ENCODE measurements around the gene GPR142. TPM values are rescaled to one million over a fixed set of nuclear protein-coding genes. Genes with fewer than 3 reads are reported as not detected.

GPR142 gene
- not detected for total RNA-seq

GRCh38 chr17:74367206-74367605 is at the start of gene GPR142:
Gene GPR142, plus strand, starts transcription at chr17:74367506. Its CDS starts 2,035 bp downstream, at chr17:74369541.
- Histone ChIP-seq H3K9me3 (no peaks in the 10 kb centered on the region), H3K27me3 (peaks cover 33% of the 10 kb centered on the region)

GRCh38 chr17:74318391-74318790 is 48.9 kb upstream of the GPR142 start:
- H3K4me1 ChIP-seq = no peaks in the 10 kb centered on the region
- no peak overlapping the region for H3K27ac ChIP-seq
- WGBS = 88% methylated on average over 10 of the region's 10 CpGs
- no peak overlapping the region for H3K4me3 ChIP-seq
- H3K9me3 ChIP-seq = no peaks in the 10 kb centered on the region
- peaks cover 25% of the 10 kb centered on the region for H3K27me3 ChIP-seq
- no peak for DNase-seq (ENCODE audit: low spot score in 2 of 2)
- no peak for TF ChIP-seq CTCF (IDR thresholded peaks at IDR 0.05)
- TF ChIP-seq POLR2A (IDR thresholded peaks at IDR 0.05) = no peak
- no peak for TF ChIP-seq EP300 (IDR thresholded peaks at IDR 0.05)
- TF ChIP-seq POLR2AphosphoS5 (IDR thresholded peaks at IDR 0.05) = no peak
- H3K36me3 ChIP-seq = no peaks in the 10 kb centered on the region

More at GRCh38 chr17:74367206-74367605, at the start of gene GPR142:
- Histone ChIP-seq H3K4me1 (peaks cover 5% of the 10 kb centered on the region), H3K27ac (no peak within 1 kb of the TSS), H3K4me3 (no peak within 1 kb of the TSS), H3K36me3 (no peaks in the 10 kb centered on the region)
- DNase-seq (ENCODE audit: low spot score in 2 of 2) = no peak
- WGBS = 90% methylated on average over 4 of the region's 5 CpGs
- TF ChIP-seq POLR2A (IDR thresholded peaks at IDR 0.05) = no peak
- no peak for TF ChIP-seq EP300 (IDR thresholded peaks at IDR 0.05)
- no peak for TF ChIP-seq CTCF (IDR thresholded peaks at IDR 0.05)
- TF ChIP-seq POLR2AphosphoS5 (IDR thresholded peaks at IDR 0.05) = no peak

GRCh38 chr17:74324521-74324920 is 42.8 kb upstream of the GPR142 start:
- Histone ChIP-seq H3K4me1 (peaks cover 18% of the 10 kb centered on the region), H3K27me3 (peaks cover 50% of the 10 kb centered on the region), H3K9me3 (no peaks in the 10 kb centered on the region), H3K27ac (no peak overlapping the region), H3K4me3 (no peak overlapping the region), H3K36me3 (no peaks in the 10 kb centered on the region)
- TF ChIP-seq EP300 (IDR thresholded peaks at IDR 0.05) = no peak
- no peak for TF ChIP-seq CTCF (IDR thresholded peaks at IDR 0.05)
- no peak for TF ChIP-seq POLR2AphosphoS5 (IDR thresholded peaks at IDR 0.05)
- no peak for TF ChIP-seq POLR2A (IDR thresholded peaks at IDR 0.05)
- WGBS = 90% methylated on average over 6 of the region's 6 CpGs
- DNase-seq (ENCODE audit: low spot score in 2 of 2) = no peak

- 0% methylated on average over 1 of the region's 11 CpGs for WGBS
- DNase-seq (ENCODE audit: low spot score in 2 of 2) = no peak
- no peak overlapping the region for H3K27ac ChIP-seq
- no peaks in the 10 kb centered on the region for H3K36me3 ChIP-seq
- TF ChIP-seq POLR2A (IDR thresholded peaks at IDR 0.05) (no peak), EP300 (IDR thresholded peaks at IDR 0.05) (no peak), CTCF (IDR thresholded peaks at IDR 0.05) (no peak), POLR2AphosphoS5 (IDR thresholded peaks at IDR 0.05) (no peak)
- peaks cover 18% of the 10 kb centered on the region for H3K4me1 ChIP-seq
- peak overlapping the region; percentile 47 for H3K4me3 ChIP-seq
- H3K9me3 ChIP-seq = no peaks in the 10 kb centered on the region
- H3K27me3 ChIP-seq = peaks cover 58% of the 10 kb centered on the region
Measured at GRCh38 chr17:74325376-74325742, 41.9 kb upstream of the GPR142 start.

GRCh38 chr17:74325743-74326379 is 41.4 kb upstream of the GPR142 start, which contains the start of gene KIF19:
Gene KIF19, plus strand, starts transcription at chr17:74326226. Its CDS starts 124 bp downstream, at chr17:74326350.
- 3% methylated on average over 41 of the region's 73 CpGs for WGBS
- DNase-seq (ENCODE audit: low spot score in 2 of 2) = no peak
- Histone ChIP-seq H3K27me3 (peaks cover 59% of the 10 kb centered on the region), H3K4me3 (peak within 1 kb of the TSS; percentile 47), H3K9me3 (no peaks in the 10 kb centered on the region), H3K36me3 (no peaks in the 10 kb centered on the region), H3K4me1 (peaks cover 18% of the 10 kb centered on the region), H3K27ac (no peak within 1 kb of the TSS)
- TF ChIP-seq POLR2A (IDR thresholded peaks at IDR 0.05) = no peak
- no peak for TF ChIP-seq EP300 (IDR thresholded peaks at IDR 0.05)
- TF ChIP-seq CTCF (IDR thresholded peaks at IDR 0.05) = no peak
- TF ChIP-seq POLR2AphosphoS5 (IDR thresholded peaks at IDR 0.05) = no peak

Measured in suprapubic skin (tissue), 4 donors.